LNCaP clone FGC (cell line): Measurements from ENCODE around the gene OASL.

Source experiments
- DNase-seq: peaks from one replicate; pipeline ENCODE4 v3.0.0-alpha.2; 2011; ENCODE audit warnings: low read depth
- H3K4me3 ChIP-seq: 2 replicates; pipeline ENCODE4 v1.5.1; 2011; ENCODE audit warnings: mild to moderate bottlenecking, low read depth, low read length, control low read depth
- TF ChIP-seq, protein P1 (sequence below): IDR thresholded peaks from 2 replicates; pipeline ENCODE4 v1.5.1; 2012; ENCODE audit warnings: mild to moderate bottlenecking; ENCODE audit not compliant: control insufficient read depth, insufficient read depth; ENCODE audit errors: extremely low read depth

The OASL gene

DNA sequence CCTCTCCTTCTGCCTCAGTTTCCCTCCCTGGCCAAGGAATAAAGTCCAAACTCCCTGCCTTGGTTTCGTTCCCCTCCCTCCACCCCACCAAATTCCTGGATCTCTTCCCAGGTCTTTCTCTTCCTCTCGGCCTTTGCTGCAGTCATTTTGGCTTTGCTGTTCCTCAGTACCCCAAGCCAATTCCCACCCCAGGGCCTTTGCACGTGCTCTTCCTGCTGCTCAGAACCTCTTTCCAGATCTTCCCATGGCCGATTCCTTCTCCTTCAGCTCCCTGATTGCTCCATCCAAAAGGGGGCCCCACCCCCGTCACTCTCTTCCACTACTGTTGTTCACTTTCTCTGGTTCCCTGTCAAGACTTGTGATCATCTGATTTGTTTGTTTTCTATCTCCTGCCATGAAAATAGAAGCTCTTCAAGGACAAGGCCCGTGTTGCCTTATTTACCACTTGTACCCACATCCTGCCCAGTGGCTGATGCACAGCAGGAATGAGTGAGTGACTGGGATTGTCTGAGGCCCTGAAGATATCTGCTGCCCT lies 57.6 kb downstream of the OASL start:
- no peak for DNase-seq
- no peak overlapping the region for H3K4me3 ChIP-seq
- TF ChIP-seq, protein P1, sequence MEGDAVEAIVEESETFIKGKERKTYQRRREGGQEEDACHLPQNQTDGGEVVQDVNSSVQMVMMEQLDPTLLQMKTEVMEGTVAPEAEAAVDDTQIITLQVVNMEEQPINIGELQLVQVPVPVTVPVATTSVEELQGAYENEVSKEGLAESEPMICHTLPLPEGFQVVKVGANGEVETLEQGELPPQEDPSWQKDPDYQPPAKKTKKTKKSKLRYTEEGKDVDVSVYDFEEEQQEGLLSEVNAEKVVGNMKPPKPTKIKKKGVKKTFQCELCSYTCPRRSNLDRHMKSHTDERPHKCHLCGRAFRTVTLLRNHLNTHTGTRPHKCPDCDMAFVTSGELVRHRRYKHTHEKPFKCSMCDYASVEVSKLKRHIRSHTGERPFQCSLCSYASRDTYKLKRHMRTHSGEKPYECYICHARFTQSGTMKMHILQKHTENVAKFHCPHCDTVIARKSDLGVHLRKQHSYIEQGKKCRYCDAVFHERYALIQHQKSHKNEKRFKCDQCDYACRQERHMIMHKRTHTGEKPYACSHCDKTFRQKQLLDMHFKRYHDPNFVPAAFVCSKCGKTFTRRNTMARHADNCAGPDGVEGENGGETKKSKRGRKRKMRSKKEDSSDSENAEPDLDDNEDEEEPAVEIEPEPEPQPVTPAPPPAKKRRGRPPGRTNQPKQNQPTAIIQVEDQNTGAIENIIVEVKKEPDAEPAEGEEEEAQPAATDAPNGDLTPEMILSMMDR = no peak

DNA sequence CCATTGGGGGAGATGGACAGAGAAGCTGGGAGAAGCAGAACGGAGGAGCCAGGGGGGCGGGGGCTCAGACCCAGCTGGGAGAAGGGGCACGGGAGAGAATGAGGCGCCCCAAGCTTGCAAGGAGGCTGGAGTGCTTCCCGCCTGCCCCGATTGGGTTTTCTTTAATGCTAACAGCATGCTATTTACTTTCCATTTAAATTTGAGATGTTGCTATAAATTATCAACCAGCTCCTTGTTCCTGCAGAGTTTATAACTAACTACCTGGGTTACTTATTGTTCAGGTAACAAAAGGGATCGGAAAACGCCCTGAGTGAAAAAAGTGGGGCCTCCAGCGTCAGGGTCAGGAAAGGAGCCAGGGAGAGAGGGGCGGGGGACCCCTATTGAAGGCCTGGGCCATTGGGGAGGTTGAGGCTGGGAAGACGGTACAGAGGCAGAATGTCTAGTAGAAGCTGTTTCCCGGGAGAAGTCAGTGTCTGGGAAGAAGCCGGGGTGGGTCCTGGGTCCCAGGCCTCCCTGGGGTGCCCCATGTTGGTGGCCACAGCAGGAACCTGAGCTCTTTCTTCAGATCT lies 58.2 kb downstream of the OASL start:
- no peak for DNase-seq
- TF ChIP-seq, protein P1 = no peak
- H3K4me3 ChIP-seq = no peak overlapping the region

DNA sequence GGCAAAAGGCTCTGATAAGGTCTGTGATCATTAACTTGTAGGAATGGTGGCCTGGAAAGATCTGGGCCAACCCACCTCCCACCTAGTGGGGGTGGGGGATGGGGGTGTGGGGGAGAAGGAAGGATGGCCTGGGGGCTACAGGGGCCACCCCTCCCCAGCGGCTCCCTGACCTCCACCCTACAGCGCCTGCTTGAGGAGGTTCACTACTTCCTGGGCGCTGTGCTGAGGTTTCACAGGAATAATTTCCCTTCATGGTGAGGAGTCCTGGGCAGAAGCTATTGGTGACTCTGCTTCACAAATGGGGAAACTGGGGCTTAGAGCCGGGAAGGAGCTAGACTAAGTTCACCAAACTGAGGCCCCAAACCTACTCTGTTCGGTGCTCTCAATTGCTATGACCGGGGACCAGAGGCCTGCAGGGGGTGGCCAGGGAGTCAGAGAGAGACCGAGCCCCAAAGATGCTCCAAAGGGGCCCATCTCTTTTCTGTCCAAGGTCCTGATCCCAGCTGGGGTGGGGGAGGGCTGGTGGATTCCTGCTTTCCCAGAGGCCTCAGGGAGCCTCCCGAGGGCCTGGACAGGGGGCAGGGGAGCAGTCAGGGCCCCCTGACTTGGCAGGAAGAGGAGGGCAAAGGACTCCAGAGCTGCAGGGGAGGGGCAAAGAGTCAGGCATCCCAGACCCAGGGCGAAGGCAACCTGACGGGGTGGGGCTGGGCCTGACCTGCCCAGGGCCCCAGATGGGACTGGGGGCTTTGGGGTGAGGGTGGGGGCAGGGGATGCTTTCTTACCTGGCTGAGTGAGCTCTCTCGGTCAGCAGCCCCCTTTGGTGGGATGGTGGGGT lies 59.0 kb downstream of the OASL start:
- H3K4me3 ChIP-seq = no peak overlapping the region
- TF ChIP-seq, protein P1 = no peak
- DNase-seq = no peak

DNA sequence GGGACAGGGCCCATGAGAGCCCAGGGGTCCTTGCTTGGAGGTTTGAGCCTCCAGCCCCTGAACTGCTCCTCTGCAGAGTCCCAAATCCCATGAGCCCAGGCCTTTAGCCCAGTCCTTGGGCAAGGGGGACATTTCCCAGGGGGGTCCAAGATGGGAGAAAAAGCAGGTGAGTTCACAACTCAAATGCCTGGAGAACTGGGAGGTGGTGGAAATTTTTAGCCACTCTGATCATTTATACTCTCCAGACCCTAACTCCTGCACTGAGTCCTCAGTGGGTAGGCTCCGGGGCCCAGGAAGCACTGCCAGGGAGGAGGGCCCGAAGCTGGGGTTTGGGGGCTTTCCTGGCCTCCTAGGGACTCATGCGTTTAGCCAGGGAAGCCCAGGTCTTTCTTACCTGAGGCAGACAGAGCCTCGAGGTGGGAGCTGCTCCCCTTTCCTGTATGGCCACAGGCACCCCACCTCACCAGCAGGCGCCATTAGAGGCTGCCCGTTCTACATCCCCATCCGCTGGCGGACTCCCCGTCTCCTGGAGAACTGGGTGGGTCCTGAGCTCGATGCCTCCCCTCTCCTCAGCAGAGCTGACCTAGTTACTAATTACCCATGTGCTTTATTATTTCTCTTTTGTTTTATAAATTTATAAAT lies 59.7 kb downstream of the OASL start:
- H3K4me3 ChIP-seq = no peak overlapping the region
- TF ChIP-seq, protein P1 = no peak
- DNase-seq = no peak

DNA sequence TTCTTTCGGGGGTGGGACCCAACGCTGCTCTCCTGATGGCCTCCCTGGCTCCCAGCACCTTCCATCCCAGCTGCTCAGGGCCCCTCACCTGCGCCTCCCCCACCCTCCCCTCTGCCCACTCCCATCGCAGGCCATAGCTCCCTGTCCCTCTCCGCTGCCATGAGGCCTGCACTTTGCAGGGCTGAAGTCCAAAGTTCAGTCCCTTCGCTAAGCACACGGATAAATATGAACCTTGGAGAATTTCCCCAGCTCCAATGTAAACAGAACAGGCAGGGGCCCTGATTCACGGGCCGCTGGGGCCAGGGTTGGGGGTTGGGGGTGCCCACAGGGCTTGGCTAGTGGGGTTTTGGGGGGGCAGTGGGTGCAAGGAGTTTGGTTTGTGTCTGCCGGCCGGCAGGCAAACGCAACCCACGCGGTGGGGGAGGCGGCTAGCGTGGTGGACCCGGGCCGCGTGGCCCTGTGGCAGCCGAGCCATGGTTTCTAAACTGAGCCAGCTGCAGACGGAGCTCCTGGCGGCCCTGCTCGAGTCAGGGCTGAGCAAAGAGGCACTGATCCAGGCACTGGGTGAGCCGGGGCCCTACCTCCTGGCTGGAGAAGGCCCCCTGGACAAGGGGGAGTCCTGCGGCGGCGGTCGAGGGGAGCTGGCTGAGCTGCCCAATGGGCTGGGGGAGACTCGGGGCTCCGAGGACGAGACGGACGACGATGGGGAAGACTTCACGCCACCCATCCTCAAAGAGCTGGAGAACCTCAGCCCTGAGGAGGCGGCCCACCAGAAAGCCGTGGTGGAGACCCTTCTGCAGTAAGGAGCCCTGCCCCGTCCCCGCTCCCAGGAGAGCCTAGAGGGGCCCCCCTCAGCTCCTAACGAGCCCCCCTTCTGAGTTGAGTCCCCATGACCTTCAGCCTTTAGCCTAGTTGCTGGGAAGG lies 60.5 kb downstream of the OASL start, which contains the start of gene HNF1A:
HNF1A (plus strand) TSS at position 248 of the 924 bp plus-strand sequence; CDS start at position 474, 226 bp downstream.
- TF ChIP-seq, protein P1 = no peak

More for the DNA sequence above, 60.5 kb downstream of the OASL start, which contains the start of gene HNF1A:
- H3K4me3 ChIP-seq = no peak within 1 kb of the TSS
- DNase-seq = no peak
